Ishikawa (cell line): ENCODE data around the gene LCMT1.

Experiments used
- CEBPB ChIP-seq: IDR thresholded peaks from 2 replicates; pipeline ENCODE4 v1.6.1; 2012
- EGR1 ChIP-seq: IDR thresholded peaks from 2 replicates; pipeline ENCODE4 v1.6.1; 2012
- FOXM1 ChIP-seq: IDR thresholded peaks from 2 replicates; pipeline ENCODE4 v1.6.1; 2012; ENCODE audit warnings: low read depth, borderline replicate concordance
- MAX ChIP-seq: IDR thresholded peaks from 2 replicates; pipeline ENCODE4 v1.6.1; 2012
- NFIC ChIP-seq: IDR thresholded peaks from 2 replicates; pipeline ENCODE4 v1.6.1; 2012
- RAD21 ChIP-seq: IDR thresholded peaks from 2 replicates; pipeline ENCODE4 v1.6.1; 2012; ENCODE audit warnings: low read depth
- REST ChIP-seq: IDR thresholded peaks from 2 replicates; pipeline ENCODE4 v1.6.1; 2012; ENCODE audit warnings: low read depth, mild to moderate bottlenecking
- TAF1 ChIP-seq: IDR thresholded peaks from 2 replicates; pipeline ENCODE4 v1.6.1; 2012; ENCODE audit warnings: low read depth, mild to moderate bottlenecking

GRCh38 chr16:25124503-25124902 lies 13.0 kb downstream of the LCMT1 start:
- TF ChIP-seq NFIC = no peak
- TF ChIP-seq MAX = no peak
- TF ChIP-seq EGR1 = no peak
- TF ChIP-seq FOXM1 = no peak
- TF ChIP-seq TAF1 = no peak
- no peak for TF ChIP-seq CEBPB
- TF ChIP-seq REST = no peak
- no peak for TF ChIP-seq RAD21
